Colonic mucosa (tissue), 4 donors: ENCODE measurements around the gene NUF2. TPM values are rescaled to one million over a fixed set of nuclear protein-coding genes. Genes with fewer than 3 reads are reported as not detected.
"Not testable (repeated sequence)": the region's sequence is repeated elsewhere in the genome, so short reads cannot be mapped to it uniquely, and the experiment has no call there.

Experiments used
- DNase-seq: peaks from one replicate; pipeline ENCODE4 v3.0.0-alpha.2; 2020
- H3K27ac ChIP-seq: fragments of 200-600 bp; one replicate; pipeline ENCODE4 v1.8.0; 2021
- H3K27me3 ChIP-seq: fragments of 200-600 bp; one replicate; pipeline ENCODE4 v1.8.0; 2021
- H3K36me3 ChIP-seq: fragments of 200-600 bp; one replicate; pipeline ENCODE4 v1.8.0; 2021
- H3K4me1 ChIP-seq: fragments of 200-600 bp; one replicate; pipeline ENCODE4 v1.8.0; 2021; ENCODE audit warnings: mild to moderate bottlenecking
- H3K4me3 ChIP-seq: fragments of 200-600 bp; one replicate; pipeline ENCODE4 v1.8.0; 2021
- H3K9ac ChIP-seq, 2 donors: one replicate each; pipeline ENCODE4 v1.7.0; 2013; ENCODE audit warnings: control low read depth in 2 of 2, low read depth in 2 of 2, low read length in 2 of 2
- H3K9me3 ChIP-seq: fragments of 200-600 bp; one replicate; pipeline ENCODE4 v1.8.0; 2021
- CTCF ChIP-seq: fragments of 200-600 bp; IDR thresholded peaks from one replicate; pipeline ENCODE4 v1.8.0; 2022; ENCODE audit warnings: antibody characterized with exemption, mild to moderate bottlenecking
- intact Hi-C: fragments of 100-400 bp; cut with DNase I; formaldehyde crosslinking; loops from one replicate; pipeline ENCODE4 v1.14.1; 2022
- total RNA-seq, 2 donors: library from RNA; stranded (reverse); fragmentation: NEBNext Ultra II Directional in 1 of 2; extraction: Animal tissue kit (Norgen Biotek cat#: 25700) in 1 of 2; gene quantifications; one replicate each; pipeline ENCODE4 v1.2.1, GENCODE V29; 2021
- donor health status: healthy.
- donor health status: DM: no; HTN: no; CAD: no.
- donor health status: DM: no; HTN: no; CAD: no.

NUF2 gene
- total RNA-seq, 2 donors from 2014 or later, result 6.8 to 17.6 TPM

- Histone ChIP-seq H3K4me1 (no peaks in the 10 kb centered on the region), H3K36me3 (no peaks in the 10 kb centered on the region), H3K27me3 (no peaks in the 10 kb centered on the region), H3K9me3 (no peaks in the 10 kb centered on the region), H3K9ac (no peak overlapping the region), H3K27ac (no peak overlapping the region), H3K4me3 (no peak overlapping the region)
- TF ChIP-seq CTCF, result no peak
- intact Hi-C loops, result no loop called here
- DNase-seq, result no peak
Measured at GRCh38 chr1:163308811-163309210, 12.9 kb upstream of the NUF2 start.

- intact Hi-C loops, result loop anchor here (5.0 to 10.0 kb wide), 3 partner anchors 141 to 454 kb away; partner anchors contain the start of gene CCDC190
- Histone ChIP-seq H3K9ac (no peak overlapping the region), H3K27ac (no peak overlapping the region)
Measured at GRCh38 chr1:163315773-163316374, 5.9 kb upstream of the NUF2 start.

GRCh38 chr1:163320891-163321290 lies 863 bp upstream of the NUF2 start:
- Histone ChIP-seq H3K27ac (peak overlapping the region; percentile 24), H3K4me3 (peak overlapping the region; percentile 73), H3K9ac (peak overlapping the region; percentile 41 to 80), H3K9me3 (no peaks in the 10 kb centered on the region), H3K27me3 (no peaks in the 10 kb centered on the region), H3K36me3 (no peaks in the 10 kb centered on the region), H3K4me1 (no peaks in the 10 kb centered on the region)
- intact Hi-C loops, result no loop called here
- no peak for DNase-seq
- no peak for TF ChIP-seq CTCF

More at GRCh38 chr1:163315773-163316374, 5.9 kb upstream of the NUF2 start:
- Histone ChIP-seq H3K4me3 (no peak overlapping the region), H3K36me3 (no peaks in the 10 kb centered on the region), H3K27me3 (no peaks in the 10 kb centered on the region), H3K9me3 (no peaks in the 10 kb centered on the region), H3K4me1 (no peaks in the 10 kb centered on the region)
- DNase-seq, result peak; percentile 24
- peak; percentile 64 for TF ChIP-seq CTCF

DNA sequence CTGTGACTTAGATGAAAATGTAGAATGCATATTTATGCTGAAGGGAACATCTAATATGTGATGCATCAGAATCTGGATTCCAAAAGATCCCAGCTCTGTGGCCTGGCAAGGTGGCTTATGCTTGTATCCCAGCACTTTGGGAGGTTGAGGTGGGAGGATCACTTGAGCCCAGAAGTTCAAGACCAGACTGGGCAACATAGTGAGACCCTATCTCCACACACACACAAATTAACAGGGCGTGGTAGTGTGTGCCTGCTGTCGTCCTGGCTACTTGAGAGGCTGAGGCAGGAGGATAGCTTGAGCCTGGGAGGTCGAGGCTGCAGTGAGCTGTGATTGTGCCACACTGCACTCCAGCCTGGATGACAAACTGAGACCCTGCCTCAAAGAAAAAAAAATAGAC lies 1.6 kb downstream of the NUF2 start:
- H3K36me3 ChIP-seq, intact Hi-C loops, H3K9ac ChIP-seq, H3K27ac ChIP-seq, H3K27me3 ChIP-seq, H3K4me3 ChIP-seq, H3K9me3 ChIP-seq, H3K4me1 ChIP-seq, DNase-seq: not testable (repeated sequence)

DNA sequence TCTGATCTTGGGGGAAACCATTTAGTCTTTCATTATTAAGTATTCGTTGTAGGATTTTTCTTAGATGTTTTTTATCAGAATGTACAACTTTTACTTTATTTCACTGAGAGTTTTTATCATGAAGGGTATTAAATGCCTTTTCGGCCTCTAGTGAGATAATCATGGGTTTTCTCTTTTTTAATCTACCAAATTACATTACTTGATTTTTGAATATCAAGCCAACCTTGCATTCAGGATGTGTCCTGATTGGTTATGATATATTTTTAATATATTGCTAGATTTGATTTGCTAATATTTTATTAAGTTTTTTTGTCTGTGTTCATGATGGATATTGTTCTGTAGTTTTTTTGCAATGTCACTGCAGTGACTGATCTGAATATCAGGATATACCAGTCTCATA lies 9.4 kb downstream of the NUF2 start:
- intact Hi-C loops, result no loop called here
- Histone ChIP-seq H3K4me1 (no peaks in the 10 kb centered on the region), H3K4me3 (no peak overlapping the region), H3K36me3 (no peaks in the 10 kb centered on the region), H3K9me3 (no peaks in the 10 kb centered on the region), H3K27ac (no peak overlapping the region), H3K9ac (no peak overlapping the region), H3K27me3 (no peaks in the 10 kb centered on the region)
- DNase-seq, result no peak
- TF ChIP-seq CTCF, result no peak

DNA sequence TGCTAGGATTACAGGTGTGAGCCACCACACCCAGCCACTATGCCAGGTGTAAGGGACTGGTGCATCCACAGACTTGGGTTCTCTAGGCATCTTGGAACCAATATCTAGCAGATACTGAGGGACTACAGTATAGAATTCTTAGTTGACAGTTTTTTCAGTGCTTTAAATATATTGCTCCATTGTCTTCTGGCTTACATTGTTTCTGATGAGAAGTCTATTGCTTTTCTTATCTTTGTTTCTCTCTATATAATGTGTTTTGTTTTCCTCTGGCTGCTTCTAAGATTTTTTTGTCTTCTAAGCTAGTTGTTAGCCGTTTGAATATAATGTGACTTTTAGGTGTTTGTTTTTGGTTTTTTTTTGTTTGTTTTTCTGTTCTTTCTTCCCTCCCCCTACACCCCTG lies 13.5 kb downstream of the NUF2 start:
- Histone ChIP-seq H3K9me3 (no peaks in the 10 kb centered on the region), H3K36me3 (no peaks in the 10 kb centered on the region), H3K4me3 (no peak overlapping the region), H3K9ac (no peak overlapping the region), H3K27me3 (no peaks in the 10 kb centered on the region), H3K4me1 (no peaks in the 10 kb centered on the region), H3K27ac (no peak overlapping the region)
- intact Hi-C loops, result no loop called here
- DNase-seq, result no peak
- no peak for TF ChIP-seq CTCF
